LHCN-M2 (cell line): ENCODE measurements around the gene OR2D3. TPM values are rescaled to one million over a fixed set of nuclear protein-coding genes. Genes with fewer than 3 reads are reported as not detected.
"Not testable (repeated sequence)": the region's sequence is repeated elsewhere in the genome, so short reads cannot be mapped to it uniquely, and the experiment has no call there.

ENCODE experiments used
- DNase-seq: peaks from one replicate; pipeline ENCODE4 v3.0.0-alpha.2; 2012; ENCODE audit warnings: low read depth
- polyA plus RNA-seq: library from polyadenylated mRNA; unstranded; fragments of >200 nt; gene quantifications from one replicate; pipeline ENCODE4 v1.2.1, GENCODE V29; 2012; ENCODE audit warnings: missing spikeins
- total RNA-seq: library from RNA; depleted of rRNA; stranded (reverse); fragments of >200 nt; gene quantifications from 2 replicates; pipeline ENCODE4 v1.2.3, GENCODE V29; 2014; rRNA removed

The OR2D3 gene
- not detected in 2 replicates for total RNA-seq
- polyA plus RNA-seq: not detected

GRCh38 chr11:6920702-6921101 is at the start of gene OR2D3:
Gene OR2D3 (plus strand): TSS chr11:6921002. CDS start chr11:6921002, 0 bp downstream.
- DNase-seq: no peak

GRCh38 chr11:6871278-6871677 is 49.5 kb upstream of the OR2D3 start:
- no peak for DNase-seq

DNA sequence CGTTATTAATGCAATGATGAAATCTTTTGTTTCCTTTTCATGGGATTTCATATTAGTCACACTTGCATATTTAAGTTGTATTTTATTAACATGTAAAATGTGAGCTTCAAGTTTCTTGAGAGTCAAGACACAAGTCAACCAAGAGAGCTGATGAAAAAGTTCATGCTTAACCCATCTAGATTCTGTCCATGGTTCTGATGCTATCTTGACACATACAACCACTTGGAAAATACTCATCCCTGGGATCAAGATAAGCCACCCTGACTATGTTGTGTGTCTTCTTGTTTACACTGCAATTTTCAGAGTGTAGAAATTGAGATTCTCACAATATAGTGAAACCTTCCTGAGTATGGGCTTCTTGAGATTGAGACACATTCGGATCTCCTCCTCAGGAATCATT is 45.0 kb upstream of the OR2D3 start:
- DNase-seq: no peak

GRCh38 chr11:6876325-6876724 is 44.5 kb upstream of the OR2D3 start, which contains the start of gene OR10A4:
Gene OR10A4 (plus strand): TSS chr11:6876625. CDS start chr11:6876648, 23 bp downstream.
- no peak for DNase-seq

GRCh38 chr11:6876914-6877313 is 43.9 kb upstream of the OR2D3 start:
- no peak for DNase-seq

- no peak for DNase-seq
Observed at GRCh38 chr11:6882751-6883150, 38.1 kb upstream of the OR2D3 start.

- DNase-seq: not testable (repeated sequence)
Observed at GRCh38 chr11:6887711-6888110, 33.1 kb upstream of the OR2D3 start.

DNA sequence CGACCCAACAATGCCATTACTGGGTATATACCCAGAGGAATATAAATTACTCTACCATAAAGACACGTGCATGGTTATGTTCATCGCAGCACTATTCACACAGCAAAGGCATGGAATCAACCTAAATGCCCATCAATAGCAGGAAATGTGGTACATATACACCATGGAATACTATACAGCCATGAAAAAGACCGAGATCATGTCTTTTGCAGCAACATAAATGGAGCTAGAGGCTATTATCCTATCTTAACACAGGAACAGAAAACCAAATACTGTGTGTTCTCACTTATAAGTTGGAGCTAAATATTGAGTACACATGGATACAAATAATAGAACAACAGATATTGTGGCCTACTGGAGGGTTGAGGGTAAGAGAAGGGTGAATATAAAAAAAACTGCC is 32.0 kb upstream of the OR2D3 start:
- no peak for DNase-seq

DNA sequence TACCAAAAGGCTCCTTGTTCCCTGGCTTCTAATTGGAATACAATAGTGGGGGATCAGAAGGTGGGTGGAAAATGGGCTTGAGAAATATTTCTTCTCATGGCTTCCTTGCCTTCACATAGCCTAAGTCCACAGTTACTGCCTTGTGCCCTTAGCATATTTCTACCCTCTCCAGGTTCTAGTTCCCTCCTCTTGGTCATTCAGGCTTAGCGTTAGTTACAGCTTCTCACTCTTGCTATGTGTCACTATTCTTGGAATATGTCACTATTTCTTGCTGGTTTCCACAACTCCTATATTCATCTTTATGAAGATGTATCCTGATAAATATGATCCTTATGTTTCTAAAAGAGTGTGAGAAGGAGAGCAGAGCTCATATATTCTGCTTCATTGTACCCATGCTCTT is 31.0 kb upstream of the OR2D3 start:
- DNase-seq: no peak

GRCh38 chr11:6892400-6892799 is 28.4 kb upstream of the OR2D3 start, which contains the start of gene OR2D2:
Gene OR2D2 (minus strand): TSS chr11:6892500. CDS start chr11:6892500, 0 bp downstream.
- DNase-seq: no peak

DNA sequence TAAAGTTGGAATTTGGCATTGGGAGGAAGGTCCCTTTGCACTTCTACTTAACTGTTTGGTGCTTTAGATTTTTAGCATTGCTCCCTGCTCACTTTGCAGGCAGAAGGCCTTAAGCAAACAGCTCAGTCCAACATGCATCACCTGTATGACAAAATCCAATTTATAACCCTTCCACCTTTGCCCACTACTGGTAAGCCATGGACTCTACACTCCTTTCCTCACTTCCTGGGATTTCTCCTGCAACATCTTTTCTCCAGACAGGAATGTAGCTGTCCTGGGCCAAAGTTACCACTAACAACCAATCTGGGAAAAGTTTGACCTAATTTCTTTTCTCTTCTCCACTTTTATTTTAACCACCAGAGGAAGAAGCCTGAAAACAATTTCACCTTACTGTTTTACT is 26.7 kb upstream of the OR2D3 start:
- no peak for DNase-seq

DNA sequence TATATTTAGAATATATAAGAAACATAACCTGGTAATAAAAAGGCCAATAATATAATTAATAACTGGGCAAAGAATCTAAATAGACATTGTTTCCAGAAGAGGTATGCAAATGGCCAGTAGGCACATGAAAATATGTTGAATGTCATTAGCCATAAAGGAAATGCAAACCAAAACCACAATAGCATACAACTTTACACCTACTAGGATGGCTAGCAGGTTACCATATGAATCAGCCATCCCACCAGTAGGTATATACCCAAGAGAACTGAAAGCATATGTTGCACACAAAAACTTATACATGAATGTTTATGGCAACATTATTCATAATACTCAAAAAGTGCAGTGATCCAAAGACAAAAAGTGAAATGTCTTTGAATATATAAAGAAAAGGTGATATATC is 25.8 kb upstream of the OR2D3 start:
- no peak for DNase-seq

DNA sequence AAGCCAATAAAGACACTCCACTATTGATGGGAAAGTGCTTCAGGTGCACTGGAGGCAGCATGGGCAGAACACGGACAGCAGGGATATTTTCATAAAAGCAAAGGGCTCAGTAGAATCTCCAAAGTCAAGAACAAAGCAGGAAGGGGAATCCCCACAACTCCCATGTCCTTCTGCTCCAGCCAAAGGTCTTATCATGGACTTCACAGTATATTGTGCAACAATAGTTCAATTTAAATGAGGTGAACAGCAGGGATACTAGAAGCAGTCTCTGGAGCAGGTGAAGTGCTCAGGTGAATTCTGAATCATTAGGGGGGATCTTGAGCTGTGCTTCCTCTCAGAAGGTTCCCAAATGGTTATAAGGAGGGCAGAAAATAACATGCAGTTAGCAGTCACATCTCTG is 21.9 kb upstream of the OR2D3 start:
- DNase-seq: no peak

DNA sequence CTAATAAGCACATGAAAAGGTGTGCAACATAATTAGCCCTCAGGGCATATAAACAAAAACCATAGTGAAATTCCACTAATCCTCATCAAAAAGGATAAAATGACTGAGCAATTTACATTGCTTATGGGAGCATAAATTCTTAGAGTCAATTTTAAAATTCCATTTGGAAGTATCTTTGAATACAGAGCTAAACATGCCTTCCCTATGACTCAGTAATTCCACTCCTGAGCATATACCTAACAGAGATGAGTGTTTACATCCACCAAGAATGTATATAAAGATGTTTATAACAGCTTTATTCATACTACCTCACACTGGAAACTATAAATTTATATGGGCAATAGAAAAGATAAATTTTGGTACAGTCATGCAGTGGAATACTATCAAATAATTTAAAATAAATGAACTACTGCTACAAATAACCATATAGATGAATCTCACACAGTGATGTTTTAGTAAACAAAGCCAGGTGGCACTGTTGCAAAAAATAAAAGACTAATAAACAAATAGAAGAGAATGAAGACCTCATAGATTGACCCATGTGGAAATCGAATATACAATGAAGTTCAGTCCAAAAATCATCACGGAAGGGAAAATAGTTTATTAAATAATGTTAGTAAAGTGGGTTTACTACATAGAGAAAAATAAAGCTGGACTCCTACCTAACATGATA is 20.3 kb upstream of the OR2D3 start:
- no peak for DNase-seq

DNA sequence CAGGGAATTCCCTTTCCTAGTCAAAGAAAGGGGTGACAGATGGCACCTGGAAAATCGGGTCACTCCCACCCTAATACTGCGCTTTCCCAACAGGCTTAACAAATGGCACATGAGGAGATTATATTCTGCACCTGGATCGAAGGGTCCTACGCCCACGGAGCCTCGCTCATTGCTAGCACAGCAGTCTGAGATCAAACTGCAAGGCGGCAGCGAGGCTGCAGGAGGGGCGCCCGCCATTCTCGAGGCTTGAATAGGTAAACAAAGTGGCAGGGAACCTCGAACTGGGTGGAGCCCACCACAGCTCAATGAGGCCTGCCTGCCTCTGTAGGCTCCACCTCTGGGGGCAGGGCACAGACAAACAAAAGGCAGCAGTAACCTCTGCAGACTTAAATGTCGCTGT is 16.0 kb upstream of the OR2D3 start:
- not testable (repeated sequence) for DNase-seq

GRCh38 chr11:6911378-6911777 is 9.4 kb upstream of the OR2D3 start:
- no peak for DNase-seq

GRCh38 chr11:6911948-6912347 is 8.9 kb upstream of the OR2D3 start:
- peak; percentile 9 for DNase-seq

DNA sequence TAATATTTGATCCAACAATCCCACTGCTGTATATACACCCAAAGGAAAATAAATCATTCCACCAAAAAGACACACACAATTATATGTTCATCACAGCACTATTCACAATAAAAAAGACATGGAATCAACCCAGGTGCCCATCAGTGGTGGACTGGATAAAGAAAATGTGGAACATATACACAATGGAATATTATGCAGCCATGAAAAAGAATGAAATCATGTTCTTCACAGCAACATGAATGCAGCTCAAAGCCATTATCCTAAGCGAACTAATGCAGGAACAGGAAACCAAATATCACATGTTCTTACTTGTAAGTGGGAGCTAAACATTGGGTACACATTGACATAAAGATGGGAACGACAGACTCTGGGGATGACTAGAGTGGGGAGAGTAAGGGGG is 1.1 kb upstream of the OR2D3 start:
- DNase-seq: no peak

DNA sequence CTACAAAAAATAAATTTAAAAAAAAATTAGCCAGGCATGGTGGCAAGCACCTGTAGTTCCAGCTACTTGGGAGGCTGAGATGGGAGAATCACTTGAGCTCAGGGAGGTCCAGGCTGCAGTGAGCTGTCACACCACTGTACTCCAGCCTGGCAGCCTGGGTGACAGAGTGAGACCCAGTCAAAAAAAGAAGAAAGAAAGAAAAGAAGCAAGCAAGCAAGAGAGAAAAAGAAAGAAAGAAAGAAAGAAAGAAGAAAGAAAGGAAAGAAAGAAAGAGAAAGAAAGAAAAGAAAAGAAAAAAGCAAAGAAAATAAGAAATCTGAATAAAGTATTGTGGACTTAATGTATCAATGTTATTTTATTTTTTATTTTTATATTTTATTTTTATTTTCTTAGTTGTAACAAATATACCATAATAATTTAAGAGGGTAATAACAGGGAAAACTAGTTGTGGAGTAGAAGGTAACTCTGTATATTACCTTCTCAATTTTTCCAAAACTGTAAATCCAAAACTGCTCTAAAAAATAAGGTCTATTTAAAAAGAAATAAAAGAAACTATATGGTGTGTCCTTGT is 4.3 kb downstream of the OR2D3 start:
- no peak for DNase-seq

DNA sequence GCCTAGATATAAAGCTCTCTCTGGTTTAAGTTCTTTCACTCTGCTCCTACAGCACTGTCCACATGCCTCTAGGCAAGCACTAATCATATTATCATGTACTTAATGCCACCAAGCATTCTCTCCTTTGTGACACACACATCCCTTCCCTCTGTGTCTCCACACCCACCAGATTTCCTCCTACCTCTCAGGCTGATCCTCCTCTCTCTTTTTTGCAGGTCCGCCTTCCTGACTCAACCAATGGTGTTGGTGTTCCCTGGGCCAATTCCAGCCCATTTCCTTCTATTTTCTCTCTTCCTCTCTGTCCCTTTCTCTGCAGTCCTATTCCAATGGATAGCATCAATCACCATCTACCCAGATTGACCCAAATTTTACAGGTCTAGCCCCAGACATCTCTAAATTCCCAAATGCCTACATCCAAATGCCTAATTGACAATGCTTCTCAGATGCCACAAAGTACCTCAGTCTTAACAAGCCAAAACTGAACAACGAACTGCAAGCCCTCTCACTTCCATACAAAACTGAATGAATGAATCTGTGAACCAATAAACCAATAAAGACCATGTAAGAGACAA is 4.9 kb downstream of the OR2D3 start:
- DNase-seq: no peak

DNA sequence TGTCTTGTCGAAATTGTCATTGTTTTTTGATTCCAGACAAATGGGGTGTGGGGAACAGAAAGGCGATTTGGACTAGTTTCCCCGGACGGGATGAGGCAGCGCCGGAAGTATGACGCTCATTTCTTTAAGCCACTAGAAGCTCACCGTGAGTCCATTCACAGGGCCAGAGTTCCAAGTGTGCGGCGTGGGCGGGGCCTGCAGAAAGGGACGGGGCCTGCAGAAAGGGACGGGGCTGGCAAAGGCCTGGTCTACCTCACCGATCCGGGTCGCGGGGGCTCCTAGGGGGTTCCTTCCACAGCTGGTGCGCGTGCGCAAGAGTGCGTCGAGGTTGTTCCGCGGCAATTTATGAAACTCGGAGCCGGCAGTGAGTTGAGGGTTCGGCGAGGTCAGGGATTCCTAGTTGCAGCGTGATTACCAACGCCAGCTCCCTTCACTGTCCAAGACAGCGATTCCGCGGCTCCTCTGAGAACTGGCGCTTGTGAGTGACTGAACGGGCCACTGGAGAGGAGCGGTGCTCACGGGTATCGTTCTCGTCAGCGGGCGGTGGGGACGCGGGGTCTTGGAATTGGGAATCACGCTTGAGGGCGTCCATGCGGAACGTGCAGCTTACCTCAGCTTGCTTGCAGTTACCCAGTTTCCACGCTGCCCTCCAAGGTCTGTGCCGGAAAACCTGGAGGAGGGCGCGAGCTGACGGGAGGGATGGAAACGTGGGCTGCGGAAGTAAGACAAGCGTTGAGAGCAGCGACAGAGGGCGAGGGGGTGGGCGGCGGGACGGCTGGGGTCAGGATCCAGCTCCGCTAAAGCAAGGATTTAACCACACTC is 5.6 kb downstream of the OR2D3 start, which contains the start of gene ZNF215:
Gene ZNF215 (plus strand): TSS at position 219 of the 822 bp plus-strand sequence. CDS start 5,847 bp downstream, outside the sequence.
- DNase-seq: peak; percentile 66

GRCh38 chr11:6927030-6927617 is 6.3 kb downstream of the OR2D3 start:
- no peak for DNase-seq
